Measurements from ENCODE around the gene ACOT11. TPM values are rescaled to one million over a fixed set of nuclear protein-coding genes. Genes with fewer than 3 reads are reported as not detected.

ACOT11 gene
- total and polyA plus RNA-seq, 4 donors, result 2.8 to 13.5 (median 7.9) TPM

DNA sequence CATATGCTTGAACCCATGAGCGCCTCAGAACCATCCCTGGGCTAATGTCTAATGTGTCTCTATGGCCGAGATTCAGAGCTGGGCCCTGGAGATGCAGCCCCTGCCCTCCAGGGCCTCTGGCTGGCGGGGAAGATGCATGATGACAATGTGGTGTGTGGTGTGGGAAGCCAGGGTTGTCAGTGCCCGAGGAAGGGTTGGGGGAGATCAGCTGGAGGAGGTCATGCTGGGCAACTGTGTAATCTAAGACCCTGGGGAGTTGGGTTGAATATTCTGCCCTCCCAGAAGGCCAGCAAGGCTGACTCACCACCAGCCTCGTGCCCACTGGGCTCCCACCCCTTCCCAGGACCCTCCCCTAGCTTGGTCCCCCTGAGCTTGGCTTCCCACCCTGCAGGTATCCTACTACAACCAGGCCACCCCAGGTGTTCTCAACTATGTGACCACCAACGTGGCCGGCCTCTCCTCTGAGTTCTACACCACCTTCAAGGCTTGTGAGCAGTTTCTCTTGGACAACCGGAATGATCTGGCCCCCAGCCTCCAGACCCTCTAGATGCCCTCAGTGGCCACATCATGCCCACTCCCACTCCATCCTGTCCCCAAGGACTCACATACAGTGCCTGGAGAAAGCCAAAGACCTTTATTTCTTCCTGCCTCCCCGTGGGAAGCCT lies 60.7 kb downstream of the ACOT11 start:
- Histone ChIP-seq H3K27ac (ENCODE audit: low read depth in 1 of 2, low read length in 1 of 2) (no peak overlapping the region), H3K27me3 (ENCODE audit: control insufficient read depth in 3 of 3, insufficient read depth in 3 of 3, low read length in 2 of 3) (no peaks in the 10 kb centered on the region), H3K9ac (ENCODE audit: insufficient read depth in 1 of 2, low read length in 2 of 2) (no peak overlapping the region), H3K4me1 (ENCODE audit: control insufficient read depth in 5 of 5, insufficient read depth in 5 of 5, low read length in 5 of 5) (no peaks in the 10 kb centered on the region), H3K36me3 (ENCODE audit: control insufficient read depth in 4 of 4, insufficient read depth in 4 of 4, low read length in 4 of 4) (peaks cover 0 to 3% (median 0%) of the 10 kb centered on the region in 4 donors), H3K9me3 (ENCODE audit: control insufficient read depth in 4 of 4, insufficient read depth in 3 of 4, low read length in 3 of 4) (no peaks in the 10 kb centered on the region), H3K4me3 (no peak overlapping the region)
- DNase-seq (no peak), ATAC-seq (ENCODE audit: insufficient read depth, low FRiP score) (no peak)
- TF ChIP-seq, protein P1, sequence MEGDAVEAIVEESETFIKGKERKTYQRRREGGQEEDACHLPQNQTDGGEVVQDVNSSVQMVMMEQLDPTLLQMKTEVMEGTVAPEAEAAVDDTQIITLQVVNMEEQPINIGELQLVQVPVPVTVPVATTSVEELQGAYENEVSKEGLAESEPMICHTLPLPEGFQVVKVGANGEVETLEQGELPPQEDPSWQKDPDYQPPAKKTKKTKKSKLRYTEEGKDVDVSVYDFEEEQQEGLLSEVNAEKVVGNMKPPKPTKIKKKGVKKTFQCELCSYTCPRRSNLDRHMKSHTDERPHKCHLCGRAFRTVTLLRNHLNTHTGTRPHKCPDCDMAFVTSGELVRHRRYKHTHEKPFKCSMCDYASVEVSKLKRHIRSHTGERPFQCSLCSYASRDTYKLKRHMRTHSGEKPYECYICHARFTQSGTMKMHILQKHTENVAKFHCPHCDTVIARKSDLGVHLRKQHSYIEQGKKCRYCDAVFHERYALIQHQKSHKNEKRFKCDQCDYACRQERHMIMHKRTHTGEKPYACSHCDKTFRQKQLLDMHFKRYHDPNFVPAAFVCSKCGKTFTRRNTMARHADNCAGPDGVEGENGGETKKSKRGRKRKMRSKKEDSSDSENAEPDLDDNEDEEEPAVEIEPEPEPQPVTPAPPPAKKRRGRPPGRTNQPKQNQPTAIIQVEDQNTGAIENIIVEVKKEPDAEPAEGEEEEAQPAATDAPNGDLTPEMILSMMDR (IDR thresholded peaks at IDR 0.05; ENCODE audit: control extremely low read depth, extremely low read depth), result no peak
- 90 to 92% methylated on average over 9 of the region's 9 CpGs for WGBS, 2 donors

DNA sequence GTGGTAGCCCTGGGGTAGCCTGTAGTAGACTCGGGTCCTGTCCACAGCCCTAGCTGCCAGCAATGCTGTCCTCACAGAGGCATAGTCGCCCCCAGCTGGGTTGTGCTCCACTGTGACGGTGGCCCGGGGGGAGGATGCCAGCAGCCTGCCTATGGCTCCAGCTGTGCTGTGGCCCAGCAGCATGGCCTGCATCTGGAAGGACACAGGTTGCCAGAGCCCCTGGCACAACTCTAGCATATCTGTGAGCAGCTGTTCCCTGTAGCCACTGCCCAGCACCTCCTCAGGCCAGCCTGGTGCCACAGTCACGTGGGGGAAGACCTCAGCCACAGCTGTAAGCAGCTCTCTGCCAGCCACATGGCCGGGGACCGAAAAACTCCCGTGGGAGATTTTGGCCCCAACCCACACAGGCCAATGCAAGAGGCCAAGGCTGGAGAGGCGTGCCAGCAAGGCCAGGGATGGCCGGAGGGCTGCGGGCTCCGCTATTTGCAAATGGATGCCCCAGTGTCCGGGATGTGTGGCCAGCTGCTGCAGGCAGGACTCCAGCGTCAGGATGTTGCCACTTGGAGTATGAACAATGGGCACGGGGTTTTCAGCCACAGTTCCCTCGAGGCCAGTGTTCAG lies 61.4 kb downstream of the ACOT11 start:
- no peak overlapping the region for H3K9ac ChIP-seq (ENCODE audit: insufficient read depth in 1 of 2, low read length in 2 of 2)
- no peak overlapping the region for H3K27ac ChIP-seq (ENCODE audit: low read depth in 1 of 2, low read length in 1 of 2)
- peaks cover 0 to 3% (median 0%) of the 10 kb centered on the region in 4 donors for H3K36me3 ChIP-seq (ENCODE audit: control insufficient read depth in 4 of 4, insufficient read depth in 4 of 4, low read length in 4 of 4)
- ATAC-seq (ENCODE audit: insufficient read depth, low FRiP score) (no peak), DNase-seq (no peak)
- no peaks in the 10 kb centered on the region for H3K4me1 ChIP-seq (ENCODE audit: control insufficient read depth in 5 of 5, insufficient read depth in 5 of 5, low read length in 5 of 5)
- no peaks in the 10 kb centered on the region for H3K27me3 ChIP-seq (ENCODE audit: control insufficient read depth in 3 of 3, insufficient read depth in 3 of 3, low read length in 2 of 3)
- H3K4me3 ChIP-seq, result no peak overlapping the region
- WGBS, 2 donors, result 80 to 86% methylated on average over 16 of the region's 16 CpGs
- H3K9me3 ChIP-seq (ENCODE audit: control insufficient read depth in 4 of 4, insufficient read depth in 3 of 4, low read length in 3 of 4), result no peaks in the 10 kb centered on the region
- TF ChIP-seq, protein P1 (IDR thresholded peaks at IDR 0.05; ENCODE audit: control extremely low read depth, extremely low read depth), result no peak

DNA sequence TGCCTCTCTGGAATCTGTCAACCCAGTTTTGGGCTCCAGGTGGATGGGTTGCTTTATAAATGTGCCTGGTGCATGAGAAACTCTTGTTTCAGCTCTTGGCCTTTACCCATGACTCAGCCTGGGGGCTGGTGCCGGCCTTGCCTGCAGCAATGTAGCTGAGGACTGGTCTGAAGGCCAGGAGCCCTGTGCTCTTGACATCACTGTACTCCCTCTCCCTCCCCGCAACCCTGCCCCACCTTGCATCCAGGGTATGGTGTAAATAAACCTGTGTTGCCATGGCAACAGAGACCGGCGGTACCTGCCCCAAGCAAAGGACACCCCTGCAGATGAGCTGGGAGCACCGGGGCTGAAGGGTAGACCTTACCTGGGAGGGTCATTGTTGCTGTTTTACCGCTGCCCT lies 62.0 kb downstream of the ACOT11 start:
- peaks cover 0 to 2% (median 0%) of the 10 kb centered on the region in 4 donors for H3K9me3 ChIP-seq (ENCODE audit: control insufficient read depth in 4 of 4, insufficient read depth in 3 of 4, low read length in 3 of 4)
- no peaks in the 10 kb centered on the region for H3K27me3 ChIP-seq (ENCODE audit: control insufficient read depth in 3 of 3, insufficient read depth in 3 of 3, low read length in 2 of 3)
- no peak overlapping the region for H3K9ac ChIP-seq (ENCODE audit: insufficient read depth in 1 of 2, low read length in 2 of 2)
- H3K4me3 ChIP-seq, result no peak overlapping the region
- TF ChIP-seq, protein P1 (IDR thresholded peaks at IDR 0.05; ENCODE audit: control extremely low read depth, extremely low read depth), result no peak
- DNase-seq, result no peak
- no peaks in the 10 kb centered on the region for H3K4me1 ChIP-seq (ENCODE audit: control insufficient read depth in 5 of 5, insufficient read depth in 5 of 5, low read length in 5 of 5)
- WGBS, 2 donors, result 80 to 87% methylated on average over 6 of the region's 6 CpGs
- H3K27ac ChIP-seq (ENCODE audit: low read depth in 1 of 2, low read length in 1 of 2), result no peak overlapping the region
- ATAC-seq (ENCODE audit: insufficient read depth, low FRiP score), result no peak
- H3K36me3 ChIP-seq (ENCODE audit: control insufficient read depth in 4 of 4, insufficient read depth in 4 of 4, low read length in 4 of 4), result peaks cover 0 to 3% (median 0%) of the 10 kb centered on the region in 4 donors
